PC-9 (cell line): ENCODE measurements around the gene RGS19. TPM values are rescaled to one million over a fixed set of nuclear protein-coding genes. Genes with fewer than 3 reads are reported as not detected.

Experiments used
- BruUV-seq: library from RNA; stranded (reverse); fragments of 400-500 nt; replicated peaks from 2 replicates; lab custom pipeline; 2021; lab: Mats Ljungman, UMichigan
- CTCF ChIA-PET: fragments of 300-600 bp; sonication (Branson Sonifier 250); formaldehyde crosslinking; loops from one replicate; lab custom pipeline; 2022; ENCODE audit warnings: antibody characterized with exemption; lab: Charles Lee
- POLR2A ChIA-PET: fragments of 300-600 bp; sonication (Branson Sonifier 250); formaldehyde crosslinking; loops from one replicate; lab custom pipeline; 2022; ENCODE audit warnings: antibody characterized with exemption; ENCODE audit not compliant: unreplicated experiment; lab: Charles Lee
- DNase-seq, 2 experiments: peaks; one replicate each; pipeline versions ENCODE4 v3.0.0 to v3.0.0-alpha.2; 2015 to 2022; ENCODE audit warnings: mixed read lengths in 1 of 2
- H2AFZ ChIP-seq: fragments of 200-600 bp; sonication (generic); 2 replicates; pipeline ENCODE4 v1.8.1; 2017; ENCODE audit warnings: antibody characterized with exemption
- H3F3A ChIP-seq: fragments of 200-600 bp; sonication (generic); 2 replicates; pipeline ENCODE4 v1.8.1; 2017; ENCODE audit warnings: antibody characterized with exemption, mild to moderate bottlenecking, low read depth; ENCODE audit not compliant: insufficient read depth
- H3K27ac ChIP-seq: fragments of 200-600 bp; sonication (generic); 2 replicates; pipeline ENCODE4 v1.6.1; 2016; ENCODE audit warnings: mixed run types
- H3K27me3 ChIP-seq: fragments of 200-600 bp; sonication (generic); 2 replicates; pipeline ENCODE4 v1.6.1; 2016; ENCODE audit warnings: low read depth, mixed run types; ENCODE audit not compliant: insufficient read depth
- H3K36me3 ChIP-seq: fragments of 200-600 bp; sonication (generic); 2 replicates; pipeline ENCODE4 v1.6.1; 2016; ENCODE audit warnings: low read depth, mixed run types
- H3K4me1 ChIP-seq: fragments of 200-600 bp; sonication (generic); replicated peaks from 2 replicates; pipeline ENCODE4 v1.6.1; 2016; ENCODE audit warnings: mixed run types; ENCODE audit not compliant: insufficient read depth
- H3K4me2 ChIP-seq: fragments of 200-600 bp; sonication (generic); 2 replicates; pipeline ENCODE4 v1.6.1; 2017; ENCODE audit warnings: mixed run types
- H3K4me3 ChIP-seq: fragments of 200-600 bp; sonication (generic); 2 replicates; pipeline ENCODE4 v1.6.1; 2016; ENCODE audit warnings: mixed run types
- H3K79me2 ChIP-seq: fragments of 200-600 bp; sonication (generic); 2 replicates; pipeline ENCODE4 v1.6.1; 2017; ENCODE audit warnings: low read depth, mixed run types
- H3K9me2 ChIP-seq: fragments of 200-600 bp; sonication (generic); 2 replicates; pipeline ENCODE4 v1.8.1; 2017; ENCODE audit warnings: mild to moderate bottlenecking; ENCODE audit not compliant: insufficient read depth
- H3K9me3 ChIP-seq: fragments of 200-600 bp; sonication (generic); 2 replicates; pipeline ENCODE4 v1.8.1; 2016; ENCODE audit warnings: low read depth; ENCODE audit not compliant: insufficient read depth
- H4K20me1 ChIP-seq: fragments of 200-600 bp; sonication (generic); 2 replicates; pipeline ENCODE4 v1.8.1; 2017; ENCODE audit not compliant: insufficient read depth
- CTCF ChIP-seq: fragments of 200-600 bp; sonication (generic); conservative IDR thresholded peaks from 2 replicates; pipeline ENCODE4 v1.6.1; 2017; ENCODE audit warnings: mixed run types, antibody characterized with exemption, mild to moderate bottlenecking, moderate library complexity
- EZH2 ChIP-seq: fragments of 200-600 bp; sonication (generic); IDR thresholded peaks from 2 replicates; pipeline ENCODE4 v1.8.0; 2017; ENCODE audit warnings: antibody characterized with exemption, low read depth
- intact Hi-C: fragments of 100-400 bp; cut with micrococcal nuclease; formaldehyde crosslinking; loops from one replicate; pipeline ENCODE4 v1.10.0; 2022; ENCODE audit not compliant: unreplicated experiment
- total RNA-seq: library from RNA; stranded (reverse); gene quantifications from 2 replicates; pipeline ENCODE4 v1.2.3, GENCODE V29; 2021

RGS19 gene
- total RNA-seq, 1 experiment from 2014 or later = 33.3 TPM

- Histone ChIP-seq H3K36me3 (no peaks in the 10 kb centered on the region), H3K4me2 (no peak overlapping the region), H3K4me3 (no peak overlapping the region), H3F3A (peaks cover 25% of the 10 kb centered on the region; the same call in 1 of the 2 replicates), H3K79me2 (no peaks in the 10 kb centered on the region), H3K27ac (no peak overlapping the region), H4K20me1 (peaks cover 9% of the 10 kb centered on the region; the same call in 1 of the 2 replicates), H3K4me1 (peaks cover 13% of the 10 kb centered on the region; the same call in 1 of the 2 replicates), H2AFZ (no peak overlapping the region), H3K9me2 (no peaks in the 10 kb centered on the region), H3K27me3 (peaks cover 17% of the 10 kb centered on the region; the same call in 1 of the 2 replicates), H3K9me3 (no peaks in the 10 kb centered on the region)
- intact Hi-C loops = no loop called here
- TF ChIP-seq CTCF = no peak
- no peak for TF ChIP-seq EZH2
- ChIA-PET CTCF (no interaction called here), POLR2A (no interaction called here)
- no peak for DNase-seq
- no TSS peak for BruUV-seq
Measured at GRCh38 chr20:64037199-64037497, 42.2 kb downstream of the RGS19 start.

GRCh38 chr20:64036346-64037198 is 42.7 kb downstream of the RGS19 start:
- Histone ChIP-seq H3K27ac (no peak overlapping the region), H3K79me2 (no peaks in the 10 kb centered on the region), H4K20me1 (peaks cover 12% of the 10 kb centered on the region), H3K27me3 (peaks cover 12% of the 10 kb centered on the region; the same call in 1 of the 2 replicates), H3K9me2 (no peaks in the 10 kb centered on the region), H3K4me1 (peaks cover 13% of the 10 kb centered on the region; the same call in 1 of the 2 replicates), H3K9me3 (no peaks in the 10 kb centered on the region), H3K4me2 (no peak overlapping the region), H3K4me3 (no peak overlapping the region), H2AFZ (no peak overlapping the region), H3K36me3 (no peaks in the 10 kb centered on the region), H3F3A (peaks cover 25% of the 10 kb centered on the region; the same call in 1 of the 2 replicates)
- POLR2A ChIA-PET = no interaction called here
- no peak for TF ChIP-seq CTCF
- no peak for TF ChIP-seq EZH2
- CTCF ChIA-PET = no interaction called here
- BruUV-seq = no TSS peak
- intact Hi-C loops = no loop called here
- DNase-seq = no peak

GRCh38 chr20:64035933-64036345 is 43.4 kb downstream of the RGS19 start, which contains the start of gene C20orf204:
C20orf204 (plus strand) TSS chr20:64036182; CDS start chr20:64036324, 142 bp downstream.
- no peak within 1 kb of the TSS for H2AFZ ChIP-seq
- peaks cover 25% of the 10 kb centered on the region; the same call in 1 of the 2 replicates for H3F3A ChIP-seq
- H3K9me2 ChIP-seq = no peaks in the 10 kb centered on the region
- no peaks in the 10 kb centered on the region for H3K9me3 ChIP-seq
- H3K27ac ChIP-seq = no peak within 1 kb of the TSS
- H3K4me1 ChIP-seq = peaks cover 13% of the 10 kb centered on the region; the same call in 1 of the 2 replicates
- BruUV-seq = no TSS peak
- no peaks in the 10 kb centered on the region for H3K36me3 ChIP-seq
- no peaks in the 10 kb centered on the region for H3K79me2 ChIP-seq
- ChIA-PET CTCF (no interaction called here), POLR2A (no interaction called here)
- peaks cover 13% of the 10 kb centered on the region for H4K20me1 ChIP-seq
- intact Hi-C loops = no loop called here
- DNase-seq = no peak
- no peak within 1 kb of the TSS for H3K4me2 ChIP-seq
- TF ChIP-seq CTCF = no peak
- no peak for TF ChIP-seq EZH2
- H3K27me3 ChIP-seq = peaks cover 7% of the 10 kb centered on the region; the same call in 1 of the 2 replicates
- H3K4me3 ChIP-seq = no peak within 1 kb of the TSS
